Measurements from ENCODE around the gene RGSL1. TPM values are rescaled to one million over a fixed set of nuclear protein-coding genes. Genes with fewer than 3 reads are reported as not detected.
A peak's percentile ranks its signal among the peaks of the same experiment; 100 is the strongest.

The RGSL1 gene
- total and polyA plus RNA-seq, 9 of the 15 experiments (the other 6 are each of a cell fraction or from before 2014, with no cell fraction given): 0.03 TPM; not detected in 8

DNA sequence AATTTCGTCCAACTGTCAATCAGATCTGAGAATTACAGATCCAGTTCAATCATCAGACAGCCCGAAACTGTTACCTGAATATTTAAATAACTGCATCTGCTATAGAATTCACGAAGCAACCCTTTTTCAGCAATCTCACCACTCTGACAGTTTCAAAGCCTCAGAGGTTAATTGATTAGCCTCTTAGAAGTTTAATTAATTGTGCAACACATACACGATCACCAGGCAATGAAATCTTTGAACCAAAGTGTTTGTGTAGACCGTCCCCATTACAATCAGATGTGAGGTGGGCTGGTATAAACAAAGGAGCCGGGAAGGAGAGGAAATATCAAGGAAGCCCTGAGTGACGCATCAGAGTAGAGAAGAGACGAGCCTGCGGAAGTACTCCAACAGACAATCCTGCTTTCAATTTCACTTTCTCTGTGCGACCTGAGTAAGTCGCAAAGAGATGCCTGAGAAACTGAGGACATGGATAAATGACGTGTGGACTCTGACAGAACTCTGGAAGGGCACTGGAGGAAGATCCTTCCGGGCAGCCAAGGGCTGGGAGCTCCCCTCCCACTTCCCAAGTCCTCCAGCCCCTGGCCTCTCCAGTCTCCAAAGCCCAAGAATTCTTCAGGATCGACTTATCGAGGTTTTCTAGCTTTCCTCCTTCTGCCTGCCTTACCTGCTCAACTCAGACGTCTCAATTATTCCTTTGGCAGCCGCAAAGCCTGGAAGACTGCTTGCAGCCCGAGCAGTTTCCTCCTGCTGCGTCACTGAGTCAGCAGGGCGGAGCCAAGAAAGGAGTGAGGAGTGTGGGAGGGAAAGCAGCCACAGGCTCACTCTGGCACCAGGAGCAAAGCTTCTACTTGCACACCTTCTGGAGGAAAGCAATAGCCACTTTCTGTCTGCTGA, 138.8 kb downstream of the RGSL1 start, which contains the start of gene RNASEL (continued):
- TF ChIP-seq, protein P1, sequence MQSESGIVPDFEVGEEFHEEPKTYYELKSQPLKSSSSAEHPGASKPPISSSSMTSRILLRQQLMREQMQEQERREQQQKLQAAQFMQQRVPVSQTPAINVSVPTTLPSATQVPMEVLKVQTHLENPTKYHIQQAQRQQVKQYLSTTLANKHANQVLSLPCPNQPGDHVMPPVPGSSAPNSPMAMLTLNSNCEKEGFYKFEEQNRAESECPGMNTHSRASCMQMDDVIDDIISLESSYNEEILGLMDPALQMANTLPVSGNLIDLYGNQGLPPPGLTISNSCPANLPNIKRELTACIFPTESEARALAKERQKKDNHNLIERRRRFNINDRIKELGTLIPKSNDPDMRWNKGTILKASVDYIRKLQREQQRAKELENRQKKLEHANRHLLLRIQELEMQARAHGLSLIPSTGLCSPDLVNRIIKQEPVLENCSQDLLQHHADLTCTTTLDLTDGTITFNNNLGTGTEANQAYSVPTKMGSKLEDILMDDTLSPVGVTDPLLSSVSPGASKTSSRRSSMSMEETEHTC (IDR thresholded peaks at IDR 0.05): no peak
- TF ChIP-seq TRIM24 (IDR thresholded peaks at IDR 0.05) (no peak), STAT5A (IDR thresholded peaks at IDR 0.05; ENCODE audit: borderline replicate concordance, low read length) (no peak), ZNF316 (IDR thresholded peaks at IDR 0.05) (peak; percentile 59), SMARCA4 (IDR thresholded peaks at IDR 0.05) (0 out of 2 replicates have a peak, but pooled peaks have one; percentile 19), ZNF699 (CRISPR knock-in tag; IDR thresholded peaks at IDR 0.05; ENCODE audit: insufficient replicate concordance) (no peak), EP300 (IDR thresholded peaks at IDR 0.05; ENCODE audit: low read length) (peak; percentile 31), CTBP1 (IDR thresholded peaks at IDR 0.05; ENCODE audit: borderline replicate concordance) (0 out of 2 replicates have a peak, but pooled peaks have one; percentile 58), ZC3H8 (IDR thresholded peaks at IDR 0.05) (no peak), HDAC3 (IDR thresholded peaks at IDR 0.05; ENCODE audit: borderline replicate concordance, partially characterized antibody) (no peak), ZC3H4 (CRISPR knock-in tag; IDR thresholded peaks at IDR 0.05; ENCODE audit: borderline replicate concordance) (no peak), SNIP1 (IDR thresholded peaks at IDR 0.05; ENCODE audit: low read depth) (no peak), ELF4 (CRISPR knock-in tag; IDR thresholded peaks at IDR 0.05) (0 out of 2 replicates have a peak, but pooled peaks have one; percentile 63), LEF1 (IDR thresholded peaks at IDR 0.05) (no peak)
- TF ChIP-seq, protein P2, sequence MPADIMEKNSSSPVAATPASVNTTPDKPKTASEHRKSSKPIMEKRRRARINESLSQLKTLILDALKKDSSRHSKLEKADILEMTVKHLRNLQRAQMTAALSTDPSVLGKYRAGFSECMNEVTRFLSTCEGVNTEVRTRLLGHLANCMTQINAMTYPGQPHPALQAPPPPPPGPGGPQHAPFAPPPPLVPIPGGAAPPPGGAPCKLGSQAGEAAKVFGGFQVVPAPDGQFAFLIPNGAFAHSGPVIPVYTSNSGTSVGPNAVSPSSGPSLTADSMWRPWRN (IDR thresholded peaks at IDR 0.05; ENCODE audit: low read depth): no peak
- TF ChIP-seq, protein P3, sequence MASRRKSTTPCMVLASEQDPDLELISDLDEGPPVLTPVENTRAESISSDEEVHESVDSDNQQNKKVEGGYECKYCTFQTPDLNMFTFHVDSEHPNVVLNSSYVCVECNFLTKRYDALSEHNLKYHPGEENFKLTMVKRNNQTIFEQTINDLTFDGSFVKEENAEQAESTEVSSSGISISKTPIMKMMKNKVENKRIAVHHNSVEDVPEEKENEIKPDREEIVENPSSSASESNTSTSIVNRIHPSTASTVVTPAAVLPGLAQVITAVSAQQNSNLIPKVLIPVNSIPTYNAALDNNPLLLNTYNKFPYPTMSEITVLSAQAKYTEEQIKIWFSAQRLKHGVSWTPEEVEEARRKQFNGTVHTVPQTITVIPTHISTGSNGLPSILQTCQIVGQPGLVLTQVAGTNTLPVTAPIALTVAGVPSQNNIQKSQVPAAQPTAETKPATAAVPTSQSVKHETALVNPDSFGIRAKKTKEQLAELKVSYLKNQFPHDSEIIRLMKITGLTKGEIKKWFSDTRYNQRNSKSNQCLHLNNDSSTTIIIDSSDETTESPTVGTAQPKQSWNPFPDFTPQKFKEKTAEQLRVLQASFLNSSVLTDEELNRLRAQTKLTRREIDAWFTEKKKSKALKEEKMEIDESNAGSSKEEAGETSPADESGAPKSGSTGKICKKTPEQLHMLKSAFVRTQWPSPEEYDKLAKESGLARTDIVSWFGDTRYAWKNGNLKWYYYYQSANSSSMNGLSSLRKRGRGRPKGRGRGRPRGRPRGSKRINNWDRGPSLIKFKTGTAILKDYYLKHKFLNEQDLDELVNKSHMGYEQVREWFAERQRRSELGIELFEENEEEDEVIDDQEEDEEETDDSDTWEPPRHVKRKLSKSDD (conservative IDR thresholded peaks at IDR 0.05; ENCODE audit: low read length): no peak
- TF ChIP-seq, protein P4, sequence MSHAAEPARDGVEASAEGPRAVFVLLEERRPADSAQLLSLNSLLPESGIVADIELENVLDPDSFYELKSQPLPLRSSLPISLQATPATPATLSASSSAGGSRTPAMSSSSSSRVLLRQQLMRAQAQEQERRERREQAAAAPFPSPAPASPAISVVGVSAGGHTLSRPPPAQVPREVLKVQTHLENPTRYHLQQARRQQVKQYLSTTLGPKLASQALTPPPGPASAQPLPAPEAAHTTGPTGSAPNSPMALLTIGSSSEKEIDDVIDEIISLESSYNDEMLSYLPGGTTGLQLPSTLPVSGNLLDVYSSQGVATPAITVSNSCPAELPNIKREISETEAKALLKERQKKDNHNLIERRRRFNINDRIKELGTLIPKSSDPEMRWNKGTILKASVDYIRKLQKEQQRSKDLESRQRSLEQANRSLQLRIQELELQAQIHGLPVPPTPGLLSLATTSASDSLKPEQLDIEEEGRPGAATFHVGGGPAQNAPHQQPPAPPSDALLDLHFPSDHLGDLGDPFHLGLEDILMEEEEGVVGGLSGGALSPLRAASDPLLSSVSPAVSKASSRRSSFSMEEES (CRISPR knock-in tag; IDR thresholded peaks at IDR 0.05): no peak; the same call in 1 of the 2 replicates
- TF ChIP-seq, protein P5, sequence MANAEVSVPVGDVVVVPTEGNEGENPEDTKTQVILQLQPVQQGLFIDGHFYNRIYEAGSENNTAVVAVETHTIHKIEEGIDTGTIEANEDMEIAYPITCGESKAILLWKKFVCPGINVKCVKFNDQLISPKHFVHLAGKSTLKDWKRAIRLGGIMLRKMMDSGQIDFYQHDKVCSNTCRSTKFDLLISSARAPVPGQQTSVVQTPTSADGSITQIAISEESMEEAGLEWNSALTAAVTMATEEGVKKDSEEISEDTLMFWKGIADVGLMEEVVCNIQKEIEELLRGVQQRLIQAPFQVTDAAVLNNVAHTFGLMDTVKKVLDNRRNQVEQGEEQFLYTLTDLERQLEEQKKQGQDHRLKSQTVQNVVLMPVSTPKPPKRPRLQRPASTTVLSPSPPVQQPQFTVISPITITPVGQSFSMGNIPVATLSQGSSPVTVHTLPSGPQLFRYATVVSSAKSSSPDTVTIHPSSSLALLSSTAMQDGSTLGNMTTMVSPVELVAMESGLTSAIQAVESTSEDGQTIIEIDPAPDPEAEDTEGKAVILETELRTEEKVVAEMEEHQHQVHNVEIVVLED (CRISPR knock-in tag; IDR thresholded peaks at IDR 0.05): 0 out of 2 replicates have a peak, but pooled peaks have one; percentile 17
- TF ChIP-seq, protein P6, sequence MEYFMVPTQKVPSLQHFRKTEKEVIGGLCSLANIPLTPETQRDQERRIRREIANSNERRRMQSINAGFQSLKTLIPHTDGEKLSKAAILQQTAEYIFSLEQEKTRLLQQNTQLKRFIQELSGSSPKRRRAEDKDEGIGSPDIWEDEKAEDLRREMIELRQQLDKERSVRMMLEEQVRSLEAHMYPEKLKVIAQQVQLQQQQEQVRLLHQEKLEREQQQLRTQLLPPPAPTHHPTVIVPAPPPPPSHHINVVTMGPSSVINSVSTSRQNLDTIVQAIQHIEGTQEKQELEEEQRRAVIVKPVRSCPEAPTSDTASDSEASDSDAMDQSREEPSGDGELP (CRISPR knock-in tag; IDR thresholded peaks at IDR 0.05; ENCODE audit: borderline replicate concordance): no peak; the same call in 1 of the 2 replicates
